ENCODE data around the gene KRTAP10-8.

DNA sequence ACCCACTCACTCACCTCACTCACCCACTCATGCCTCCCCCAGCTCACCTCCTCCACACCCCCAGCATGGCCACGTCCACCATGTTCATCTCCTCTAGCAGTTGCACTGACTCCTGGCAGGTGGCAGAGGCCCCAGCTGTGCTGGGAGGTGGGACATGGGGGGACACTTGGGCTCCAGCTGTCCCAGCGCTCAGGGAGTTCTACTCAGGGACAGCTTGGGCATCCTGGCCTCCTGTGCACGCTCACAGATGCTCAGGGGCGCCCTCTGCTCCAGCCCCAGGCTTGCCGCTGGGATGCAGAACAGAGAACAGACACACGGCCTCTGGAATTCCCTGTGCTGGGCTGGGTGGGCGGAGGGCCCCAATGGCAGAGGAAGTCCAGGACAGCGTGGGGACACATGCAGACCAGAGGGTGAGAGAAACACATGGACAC is 5.2 kb downstream of the KRTAP10-8 start:
- TF ChIP-seq ZNF830 (tag by site-specific recombination; IDR thresholded peaks at IDR 0.05; ENCODE audit: low read depth) (no peak), ZNF311 (tag by site-specific recombination; IDR thresholded peaks at IDR 0.05; ENCODE audit: borderline replicate concordance) (no peak), ZEB2 (tag by site-specific recombination; IDR thresholded peaks at IDR 0.05) (no peak), ZNF2 (tag by site-specific recombination; IDR thresholded peaks at IDR 0.05) (no peak), ZNF138 (tag by site-specific recombination; IDR thresholded peaks at IDR 0.05; ENCODE audit: borderline replicate concordance) (no peak), ZNF302 (tag by site-specific recombination; IDR thresholded peaks at IDR 0.05; ENCODE audit: low read depth) (no peak), ZFP37 (tag by site-specific recombination; IDR thresholded peaks at IDR 0.05) (no peak), ZNF670 (tag by site-specific recombination; IDR thresholded peaks at IDR 0.05; ENCODE audit: low read depth) (no peak)
- TF ChIP-seq, protein P1, sequence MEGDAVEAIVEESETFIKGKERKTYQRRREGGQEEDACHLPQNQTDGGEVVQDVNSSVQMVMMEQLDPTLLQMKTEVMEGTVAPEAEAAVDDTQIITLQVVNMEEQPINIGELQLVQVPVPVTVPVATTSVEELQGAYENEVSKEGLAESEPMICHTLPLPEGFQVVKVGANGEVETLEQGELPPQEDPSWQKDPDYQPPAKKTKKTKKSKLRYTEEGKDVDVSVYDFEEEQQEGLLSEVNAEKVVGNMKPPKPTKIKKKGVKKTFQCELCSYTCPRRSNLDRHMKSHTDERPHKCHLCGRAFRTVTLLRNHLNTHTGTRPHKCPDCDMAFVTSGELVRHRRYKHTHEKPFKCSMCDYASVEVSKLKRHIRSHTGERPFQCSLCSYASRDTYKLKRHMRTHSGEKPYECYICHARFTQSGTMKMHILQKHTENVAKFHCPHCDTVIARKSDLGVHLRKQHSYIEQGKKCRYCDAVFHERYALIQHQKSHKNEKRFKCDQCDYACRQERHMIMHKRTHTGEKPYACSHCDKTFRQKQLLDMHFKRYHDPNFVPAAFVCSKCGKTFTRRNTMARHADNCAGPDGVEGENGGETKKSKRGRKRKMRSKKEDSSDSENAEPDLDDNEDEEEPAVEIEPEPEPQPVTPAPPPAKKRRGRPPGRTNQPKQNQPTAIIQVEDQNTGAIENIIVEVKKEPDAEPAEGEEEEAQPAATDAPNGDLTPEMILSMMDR (tag by site-specific recombination; IDR thresholded peaks at IDR 0.05) = no peak
- TF ChIP-seq, protein P2, sequence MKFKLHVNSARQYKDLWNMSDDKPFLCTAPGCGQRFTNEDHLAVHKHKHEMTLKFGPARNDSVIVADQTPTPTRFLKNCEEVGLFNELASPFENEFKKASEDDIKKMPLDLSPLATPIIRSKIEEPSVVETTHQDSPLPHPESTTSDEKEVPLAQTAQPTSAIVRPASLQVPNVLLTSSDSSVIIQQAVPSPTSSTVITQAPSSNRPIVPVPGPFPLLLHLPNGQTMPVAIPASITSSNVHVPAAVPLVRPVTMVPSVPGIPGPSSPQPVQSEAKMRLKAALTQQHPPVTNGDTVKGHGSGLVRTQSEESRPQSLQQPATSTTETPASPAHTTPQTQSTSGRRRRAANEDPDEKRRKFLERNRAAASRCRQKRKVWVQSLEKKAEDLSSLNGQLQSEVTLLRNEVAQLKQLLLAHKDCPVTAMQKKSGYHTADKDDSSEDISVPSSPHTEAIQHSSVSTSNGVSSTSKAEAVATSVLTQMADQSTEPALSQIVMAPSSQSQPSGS (tag by site-specific recombination; IDR thresholded peaks at IDR 0.05; ENCODE audit: low read depth) = no peak

Data from HEK293 (cell line).